HCT116 (cell line): ENCODE measurements around the gene NCAPD3.

Experiments used
- EZH2phosphoT487 ChIP-seq: fragments of 200-600 bp; IDR thresholded peaks from 2 replicates; pipeline ENCODE4 v1.6.1; 2018; ENCODE audit warnings: antibody characterized with exemption, borderline replicate concordance
- POLR2A ChIP-seq: IDR thresholded peaks from 2 replicates; pipeline ENCODE4 v1.7.0; 2011; ENCODE audit warnings: borderline replicate concordance; ENCODE audit not compliant: insufficient read depth, insufficient read length; ENCODE audit errors: extremely low read depth
- YY1 ChIP-seq: IDR thresholded peaks from 2 replicates; pipeline ENCODE4 v1.6.1; 2011; ENCODE audit warnings: low read length, low read depth, moderate library complexity, mild to moderate bottlenecking; ENCODE audit not compliant: insufficient replicate concordance; ENCODE audit errors: extremely low read depth
- ZNF274 ChIP-seq: fragments of 200-500 bp; sonication (Bioruptor generic); IDR thresholded peaks from 2 replicates; pipeline ENCODE4 v1.6.1; 2014; ENCODE audit warnings: mild to moderate bottlenecking, low read depth, low read length, inconsistent platforms
- TF ChIP-seq, protein P1 (sequence below), 3 experiments: fragments of 200-600 bp in 1 of 3; sonication (generic) in 1 of 3; IDR thresholded peaks in 2 of 3; conservative IDR thresholded peaks in 1 of 3; 2 replicates each; pipeline ENCODE4 v1.5.1; 2012 to 2017; ENCODE audit warnings: low read depth in 2 of 3, low read length in 2 of 3, antibody characterized with exemption in 1 of 3, borderline replicate concordance in 1 of 3, control low read depth in 1 of 3, mild to moderate bottlenecking in 1 of 3, mixed read lengths in 1 of 3, mixed run types in 1 of 3, moderate library complexity in 1 of 3; ENCODE audit not compliant: insufficient read depth in 1 of 3
- TF ChIP-seq, protein P2 (sequence below): IDR thresholded peaks from 2 replicates; pipeline ENCODE4 v1.6.1; 2012; ENCODE audit warnings: low read depth

DNA sequence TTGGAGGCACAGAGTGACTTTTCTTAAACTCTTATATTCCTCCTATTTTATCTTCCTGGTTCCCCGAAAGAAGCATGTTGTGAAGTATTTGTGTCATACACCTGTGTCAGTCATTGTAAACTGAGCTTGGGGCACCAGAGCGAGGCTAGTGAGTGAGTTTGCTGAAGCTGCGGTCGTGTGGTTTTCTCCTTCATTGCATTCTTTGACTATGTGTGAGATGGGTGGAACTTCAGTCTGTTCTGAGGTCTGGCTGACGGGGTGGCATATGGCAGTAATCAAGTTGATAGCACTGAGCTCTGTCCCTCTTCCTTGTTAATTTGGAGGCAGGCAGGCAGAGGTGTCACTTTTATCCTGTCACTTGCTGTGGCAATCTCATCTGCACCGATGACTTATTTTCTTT, 4.9 kb upstream of the NCAPD3 start:
- TF ChIP-seq, protein P1, sequence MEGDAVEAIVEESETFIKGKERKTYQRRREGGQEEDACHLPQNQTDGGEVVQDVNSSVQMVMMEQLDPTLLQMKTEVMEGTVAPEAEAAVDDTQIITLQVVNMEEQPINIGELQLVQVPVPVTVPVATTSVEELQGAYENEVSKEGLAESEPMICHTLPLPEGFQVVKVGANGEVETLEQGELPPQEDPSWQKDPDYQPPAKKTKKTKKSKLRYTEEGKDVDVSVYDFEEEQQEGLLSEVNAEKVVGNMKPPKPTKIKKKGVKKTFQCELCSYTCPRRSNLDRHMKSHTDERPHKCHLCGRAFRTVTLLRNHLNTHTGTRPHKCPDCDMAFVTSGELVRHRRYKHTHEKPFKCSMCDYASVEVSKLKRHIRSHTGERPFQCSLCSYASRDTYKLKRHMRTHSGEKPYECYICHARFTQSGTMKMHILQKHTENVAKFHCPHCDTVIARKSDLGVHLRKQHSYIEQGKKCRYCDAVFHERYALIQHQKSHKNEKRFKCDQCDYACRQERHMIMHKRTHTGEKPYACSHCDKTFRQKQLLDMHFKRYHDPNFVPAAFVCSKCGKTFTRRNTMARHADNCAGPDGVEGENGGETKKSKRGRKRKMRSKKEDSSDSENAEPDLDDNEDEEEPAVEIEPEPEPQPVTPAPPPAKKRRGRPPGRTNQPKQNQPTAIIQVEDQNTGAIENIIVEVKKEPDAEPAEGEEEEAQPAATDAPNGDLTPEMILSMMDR (IDR thresholded peaks at IDR 0.05 in 2 of 3, conservative IDR thresholded peaks at IDR 0.05 in 1 of 3; ENCODE audit: borderline replicate concordance in 1 of 3, insufficient read depth in 1 of 3, low read depth in 2 of 3, low read length in 2 of 3): no peak
- TF ChIP-seq EZH2phosphoT487: no peak
- no peak for TF ChIP-seq ZNF274
- TF ChIP-seq, protein P2, sequence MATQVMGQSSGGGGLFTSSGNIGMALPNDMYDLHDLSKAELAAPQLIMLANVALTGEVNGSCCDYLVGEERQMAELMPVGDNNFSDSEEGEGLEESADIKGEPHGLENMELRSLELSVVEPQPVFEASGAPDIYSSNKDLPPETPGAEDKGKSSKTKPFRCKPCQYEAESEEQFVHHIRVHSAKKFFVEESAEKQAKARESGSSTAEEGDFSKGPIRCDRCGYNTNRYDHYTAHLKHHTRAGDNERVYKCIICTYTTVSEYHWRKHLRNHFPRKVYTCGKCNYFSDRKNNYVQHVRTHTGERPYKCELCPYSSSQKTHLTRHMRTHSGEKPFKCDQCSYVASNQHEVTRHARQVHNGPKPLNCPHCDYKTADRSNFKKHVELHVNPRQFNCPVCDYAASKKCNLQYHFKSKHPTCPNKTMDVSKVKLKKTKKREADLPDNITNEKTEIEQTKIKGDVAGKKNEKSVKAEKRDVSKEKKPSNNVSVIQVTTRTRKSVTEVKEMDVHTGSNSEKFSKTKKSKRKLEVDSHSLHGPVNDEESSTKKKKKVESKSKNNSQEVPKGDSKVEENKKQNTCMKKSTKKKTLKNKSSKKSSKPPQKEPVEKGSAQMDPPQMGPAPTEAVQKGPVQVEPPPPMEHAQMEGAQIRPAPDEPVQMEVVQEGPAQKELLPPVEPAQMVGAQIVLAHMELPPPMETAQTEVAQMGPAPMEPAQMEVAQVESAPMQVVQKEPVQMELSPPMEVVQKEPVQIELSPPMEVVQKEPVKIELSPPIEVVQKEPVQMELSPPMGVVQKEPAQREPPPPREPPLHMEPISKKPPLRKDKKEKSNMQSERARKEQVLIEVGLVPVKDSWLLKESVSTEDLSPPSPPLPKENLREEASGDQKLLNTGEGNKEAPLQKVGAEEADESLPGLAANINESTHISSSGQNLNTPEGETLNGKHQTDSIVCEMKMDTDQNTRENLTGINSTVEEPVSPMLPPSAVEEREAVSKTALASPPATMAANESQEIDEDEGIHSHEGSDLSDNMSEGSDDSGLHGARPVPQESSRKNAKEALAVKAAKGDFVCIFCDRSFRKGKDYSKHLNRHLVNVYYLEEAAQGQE: no peak
- TF ChIP-seq YY1: no peak
- no peak for TF ChIP-seq POLR2A
